ENCODE measurements around the gene PXDC1. TPM values are rescaled to one million over a fixed set of nuclear protein-coding genes. Genes with fewer than 3 reads are reported as not detected.
"Not testable (repeated sequence)": the region's sequence is repeated elsewhere in the genome, so short reads cannot be mapped to it uniquely, and the experiment has no call there.

PXDC1 gene
- total RNA-seq, 1 donor from 2014 or later, result 55.8 TPM

GRCh38 chr6:3764516-3765335 lies 13.2 kb upstream of the PXDC1 start:
- no peak for DNase-seq (ENCODE audit: low spot score)
- ATAC-seq, result no peak

- peak; percentile 61 for ATAC-seq
- no peak for DNase-seq (ENCODE audit: low spot score)
Measured at GRCh38 chr6:3762852-3763251, 11.3 kb upstream of the PXDC1 start.

- DNase-seq (ENCODE audit: low spot score) (no peak), ATAC-seq (peak; percentile 47)
Measured at GRCh38 chr6:3762359-3762758, 10.8 kb upstream of the PXDC1 start.

- DNase-seq (ENCODE audit: low spot score), result no peak
- no peak for ATAC-seq
Measured at GRCh38 chr6:3761989-3762270, 10.4 kb upstream of the PXDC1 start.

GRCh38 chr6:3759646-3760232 lies 8.2 kb upstream of the PXDC1 start:
- ATAC-seq (no peak), DNase-seq (ENCODE audit: low spot score) (no peak)

GRCh38 chr6:3758842-3759144 lies 7.3 kb upstream of the PXDC1 start:
- no peak for DNase-seq (ENCODE audit: low spot score)
- no peak for ATAC-seq

- not testable (repeated sequence) for ATAC-seq; DNase-seq (ENCODE audit: low spot score)
Measured at GRCh38 chr6:3757998-3758841, 6.7 kb upstream of the PXDC1 start.

- ATAC-seq (no peak), DNase-seq (ENCODE audit: low spot score) (no peak)
Measured at GRCh38 chr6:3757241-3757641, 5.7 kb upstream of the PXDC1 start.

- DNase-seq (ENCODE audit: low spot score) (no peak), ATAC-seq (no peak)
Measured at GRCh38 chr6:3756546-3756945, 5.0 kb upstream of the PXDC1 start.

GRCh38 chr6:3755637-3756545 lies 4.4 kb upstream of the PXDC1 start:
- no peak for DNase-seq (ENCODE audit: low spot score)
- ATAC-seq, result no peak

- no peak for DNase-seq (ENCODE audit: low spot score)
- ATAC-seq, result no peak
Measured at GRCh38 chr6:3754776-3755175, 3.3 kb upstream of the PXDC1 start.

GRCh38 chr6:3754032-3754725 lies 2.7 kb upstream of the PXDC1 start:
- DNase-seq (ENCODE audit: low spot score), result not testable (repeated sequence)

GRCh38 chr6:3753228-3753835 lies 1.8 kb upstream of the PXDC1 start:
- DNase-seq (ENCODE audit: low spot score), result no peak
- no peak for ATAC-seq

More at GRCh38 chr6:3754032-3754725, 2.7 kb upstream of the PXDC1 start:
- ATAC-seq, result not testable (repeated sequence)

GRCh38 chr6:3752531-3753227 lies 1.2 kb upstream of the PXDC1 start:
- ATAC-seq, result no peak
- no peak for DNase-seq (ENCODE audit: low spot score)

GRCh38 chr6:3751730-3752530 lies 417 bp upstream of the PXDC1 start:
- ATAC-seq (peak; percentile 66), DNase-seq (ENCODE audit: low spot score) (peak; percentile 91)

GRCh38 chr6:3750317-3751076 lies 1.0 kb downstream of the PXDC1 start:
- DNase-seq (ENCODE audit: low spot score) (peak; percentile 87), ATAC-seq (peak; percentile 56)

GRCh38 chr6:3749977-3750316 lies 1.6 kb downstream of the PXDC1 start:
- ATAC-seq, result no peak
- no peak for DNase-seq (ENCODE audit: low spot score)
